Keratinocyte (primary cell): ENCODE data around the gene CRTAP. TPM values are rescaled to one million over a fixed set of nuclear protein-coding genes. Genes with fewer than 3 reads are reported as not detected.

ENCODE experiments used
- DNase-seq: peaks from one replicate; pipeline ENCODE4 v3.0.0-alpha.2; 2011; ENCODE audit warnings: low read depth, missing footprints, low spot score
- FAIRE-seq: peaks from 2 replicates; lab custom pipeline; 2011; peaks lifted over from hg19 to GRCh38; lab: Jason Lieb, UNC
- H2AFZ ChIP-seq: 2 replicates; pipeline ENCODE4 v1.6.0; 2012; ENCODE audit warnings: low read length, control low read depth, inconsistent platforms; ENCODE audit not compliant: control insufficient read depth
- H3K27ac ChIP-seq: 2 replicates; pipeline ENCODE4 v1.5.1; 2011; ENCODE audit warnings: low read length; ENCODE audit not compliant: control insufficient read depth, insufficient read depth
- H3K27me3 ChIP-seq: 3 replicates; pipeline ENCODE4 v1.6.0; 2011; ENCODE audit warnings: low read length; ENCODE audit not compliant: control insufficient read depth, insufficient read depth; ENCODE audit errors: extremely low read depth
- H3K36me3 ChIP-seq, 2 experiments: 2 replicates in 1 of 2; 3 replicates in 1 of 2; pipeline ENCODE4 v1.5.1; 2011; ENCODE audit warnings: low read length in 2 of 2, mild to moderate bottlenecking in 1 of 2; ENCODE audit not compliant: control insufficient read depth in 2 of 2, insufficient read depth in 2 of 2; ENCODE audit errors: extremely low read depth in 1 of 2
- H3K4me1 ChIP-seq: 3 replicates; pipeline ENCODE4 v1.5.1; 2011; ENCODE audit warnings: low read length; ENCODE audit not compliant: control insufficient read depth, insufficient read depth; ENCODE audit errors: extremely low read depth
- H3K4me2 ChIP-seq: 3 replicates; pipeline ENCODE4 v1.6.0; 2011; ENCODE audit warnings: low read depth, low read length; ENCODE audit not compliant: control insufficient read depth, insufficient read depth; ENCODE audit errors: extremely low read depth
- H3K4me3 ChIP-seq, 3 experiments: fragments of 200-600 bp in 1 of 3; sonication (generic) in 1 of 3; 2 replicates in 2 of 3; 3 replicates in 1 of 3; pipeline ENCODE4 v1.5.1; 2011 to 2016; ENCODE audit warnings: low read length in 3 of 3, mild to moderate bottlenecking in 3 of 3, control low read depth in 2 of 3, inconsistent platforms in 1 of 3, low read depth in 1 of 3, mixed read lengths in 1 of 3, mixed run types in 1 of 3, moderate library complexity in 1 of 3; ENCODE audit not compliant: control insufficient read depth in 2 of 3, insufficient read depth in 2 of 3; ENCODE audit errors: extremely low read depth in 1 of 3
- H3K79me2 ChIP-seq: 2 replicates; pipeline ENCODE4 v1.6.0; 2012; ENCODE audit warnings: low read length; ENCODE audit not compliant: control insufficient read depth, insufficient read depth
- H3K9ac ChIP-seq: 3 replicates; pipeline ENCODE4 v1.6.0; 2011; ENCODE audit warnings: low read length; ENCODE audit not compliant: control insufficient read depth, insufficient read depth; ENCODE audit errors: extremely low read depth
- H3K9me1 ChIP-seq: 3 replicates; pipeline ENCODE4 v1.6.0; 2011; ENCODE audit warnings: low read length; ENCODE audit not compliant: control insufficient read depth, insufficient read depth; ENCODE audit errors: extremely low read depth
- H3K9me3 ChIP-seq: 2 replicates; pipeline ENCODE4 v1.5.1; 2012; ENCODE audit warnings: low read depth, low read length; ENCODE audit not compliant: control insufficient read depth
- H4K20me1 ChIP-seq: 3 replicates; pipeline ENCODE4 v1.6.0; 2011; ENCODE audit warnings: low read length; ENCODE audit not compliant: control insufficient read depth, insufficient read depth; ENCODE audit errors: extremely low read depth
- EZH2 ChIP-seq: IDR thresholded peaks from one replicate; pipeline ENCODE4 v1.6.1; 2012; ENCODE audit warnings: inconsistent platforms, mild to moderate bottlenecking, low read length, moderate library complexity
- dilution Hi-C: fragments of 300-500 bp; cut with MboI; formaldehyde crosslinking; loops from one replicate; pipeline ENCODE4 v1.7.0; 2020; ENCODE audit warnings: low sequenced_read_pairs; ENCODE audit not compliant: extremely low pct_ligation_motif_present
- polyA plus RNA-seq, 5 experiments: library from polyadenylated mRNA; depleted of rRNA in 3 of 5; stranded (reverse) in 3 of 5; stranded (forward) in 1 of 5; unstranded in 1 of 5; fragments of >200 nt; gene quantifications; 1 replicate in 1 of 5; 2 replicates in 3 of 5; 3 replicates in 1 of 5; pipeline versions ENCODE4 v1.2.1 to v1.2.3, GENCODE V29; 2011 to 2012; ENCODE audit warnings: missing spikeins in 2 of 5, low read depth in 1 of 5, low replicate concordance in 1 of 5
- TF ChIP-seq, protein P1 (sequence below), 3 experiments: IDR thresholded peaks in 1 of 3; conservative IDR thresholded peaks in 1 of 3; optimal IDR thresholded peaks in 1 of 3; 2 replicates in 2 of 3; 3 replicates in 1 of 3; pipeline versions ENCODE3 to v1.5.1; 2011; ENCODE audit warnings: low read length in 3 of 3, mild to moderate bottlenecking in 3 of 3, moderate library complexity in 2 of 3, control low read depth in 1 of 3, inconsistent platforms in 1 of 3; ENCODE audit not compliant: insufficient read depth in 2 of 3; ENCODE audit errors: extremely low read depth in 1 of 3

CRTAP gene
- polyA plus RNA-seq, 1 donor (not counting 4 experiments of a cell fraction or from before 2014, with no cell fraction given) = 170 TPM

DNA sequence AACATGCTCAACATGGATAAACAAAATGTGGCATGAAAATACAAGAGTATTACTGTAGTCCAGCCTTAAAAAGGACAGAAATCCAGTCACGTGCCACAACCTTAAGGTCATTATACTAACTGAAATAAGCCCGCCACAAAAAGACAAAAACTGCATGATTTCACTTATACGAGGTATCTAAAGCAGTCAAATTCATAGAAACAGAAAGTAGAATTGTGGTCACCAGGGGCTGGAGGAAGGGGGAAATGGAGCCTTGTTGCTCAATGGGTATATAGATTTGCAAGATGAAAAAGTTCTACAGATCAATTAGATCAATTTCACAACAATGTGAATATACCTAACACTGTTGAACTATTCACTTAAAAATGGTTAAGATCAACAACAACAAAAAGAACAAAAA lies 24.3 kb upstream of the CRTAP start:
- H3K79me2 ChIP-seq = peaks cover 81% of the 10 kb centered on the region
- FAIRE-seq = no peak
- H2AFZ ChIP-seq = no peak overlapping the region

DNA sequence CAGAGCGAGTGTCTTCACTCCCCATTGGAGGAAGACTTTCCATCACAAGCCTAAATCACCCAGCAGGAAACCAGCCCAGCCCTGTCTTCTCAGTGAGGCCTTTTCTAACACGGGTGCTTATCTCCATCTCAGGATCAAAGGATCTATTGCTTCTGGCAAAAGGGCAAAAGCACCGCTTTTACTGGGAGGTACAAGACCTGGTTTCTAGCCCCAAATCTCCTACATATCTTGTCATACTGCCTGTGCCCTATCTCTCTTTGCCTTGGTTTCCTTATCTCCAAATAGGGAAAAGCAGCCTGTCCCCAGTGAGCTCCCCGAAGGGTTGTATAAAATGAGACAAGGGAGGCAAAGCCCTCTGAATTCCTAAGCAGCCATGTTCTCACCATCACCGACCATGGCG lies 22.1 kb upstream of the CRTAP start:
- Histone ChIP-seq H3K4me2 (no peak overlapping the region), H3K9me3 (no peaks in the 10 kb centered on the region), H3K27me3 (no peaks in the 10 kb centered on the region), H3K4me1 (peaks cover 15% of the 10 kb centered on the region), H3K36me3 (peaks cover 5 to 12% of the 10 kb centered on the region in 2 experiments), H3K4me3 (no peak overlapping the region), H3K79me2 (peaks cover 86% of the 10 kb centered on the region), H2AFZ (no peak overlapping the region), H3K9me1 (peaks cover 8% of the 10 kb centered on the region), H3K9ac (no peak overlapping the region), H4K20me1 (peaks cover 3% of the 10 kb centered on the region), H3K27ac (no peak overlapping the region)
- TF ChIP-seq EZH2 = no peak
- TF ChIP-seq, protein P1, sequence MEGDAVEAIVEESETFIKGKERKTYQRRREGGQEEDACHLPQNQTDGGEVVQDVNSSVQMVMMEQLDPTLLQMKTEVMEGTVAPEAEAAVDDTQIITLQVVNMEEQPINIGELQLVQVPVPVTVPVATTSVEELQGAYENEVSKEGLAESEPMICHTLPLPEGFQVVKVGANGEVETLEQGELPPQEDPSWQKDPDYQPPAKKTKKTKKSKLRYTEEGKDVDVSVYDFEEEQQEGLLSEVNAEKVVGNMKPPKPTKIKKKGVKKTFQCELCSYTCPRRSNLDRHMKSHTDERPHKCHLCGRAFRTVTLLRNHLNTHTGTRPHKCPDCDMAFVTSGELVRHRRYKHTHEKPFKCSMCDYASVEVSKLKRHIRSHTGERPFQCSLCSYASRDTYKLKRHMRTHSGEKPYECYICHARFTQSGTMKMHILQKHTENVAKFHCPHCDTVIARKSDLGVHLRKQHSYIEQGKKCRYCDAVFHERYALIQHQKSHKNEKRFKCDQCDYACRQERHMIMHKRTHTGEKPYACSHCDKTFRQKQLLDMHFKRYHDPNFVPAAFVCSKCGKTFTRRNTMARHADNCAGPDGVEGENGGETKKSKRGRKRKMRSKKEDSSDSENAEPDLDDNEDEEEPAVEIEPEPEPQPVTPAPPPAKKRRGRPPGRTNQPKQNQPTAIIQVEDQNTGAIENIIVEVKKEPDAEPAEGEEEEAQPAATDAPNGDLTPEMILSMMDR (optimal IDR thresholded peaks at IDR 0.05 in 1 of 3, IDR thresholded peaks at IDR 0.05 in 1 of 3, conservative IDR thresholded peaks at IDR 0.05 in 1 of 3; ENCODE audit: extremely low read depth in 1 of 3, insufficient read depth in 2 of 3, low read length in 3 of 3) = no peak
- FAIRE-seq = no peak
- no peak for DNase-seq
- dilution Hi-C loops = no loop called here

More for the DNA sequence above, 24.3 kb upstream of the CRTAP start:
- dilution Hi-C loops = no loop called here
- Histone ChIP-seq H4K20me1 (no peaks in the 10 kb centered on the region), H3K9me3 (no peaks in the 10 kb centered on the region), H3K4me2 (no peak overlapping the region), H3K4me3 (no peak overlapping the region), H3K9me1 (peaks cover 5% of the 10 kb centered on the region), H3K4me1 (peaks cover 10% of the 10 kb centered on the region), H3K27me3 (no peaks in the 10 kb centered on the region), H3K36me3 (peaks cover 5 to 12% of the 10 kb centered on the region in 2 experiments), H3K9ac (no peak overlapping the region), H3K27ac (no peak overlapping the region)
- DNase-seq = no peak
- TF ChIP-seq EZH2 = no peak
